Measurements from ENCODE around the gene BICRA. TPM values are rescaled to one million over a fixed set of nuclear protein-coding genes. Genes with fewer than 3 reads are reported as not detected.

The BICRA gene
- total and polyA plus RNA-seq, 2 of the 4 experiments (the other 2 are of a cell fraction) = 1.8 to 3.5 TPM

GRCh38 chr19:47693903-47694302, 85.0 kb downstream of the BICRA start:
- H3K9me1 ChIP-seq (ENCODE audit: insufficient read depth, low read length) = peaks cover 5% of the 10 kb centered on the region; the same call in 1 of the 2 replicates
- ATAC-seq (ENCODE audit: low read depth) = no peak
- intact Hi-C loops (cut with micrococcal nuclease) = no loop called here

More at GRCh38 chr19:47693903-47694302, 85.0 kb downstream of the BICRA start:
- Histone ChIP-seq H2BK5ac (ENCODE audit: low read depth, low read length, poor library complexity, severe bottlenecking) (no peak overlapping the region), H3K9ac (ENCODE audit: low read depth, low read length) (no peak overlapping the region), H2BK15ac (ENCODE audit: low read depth, low read length) (no peak overlapping the region), H3K14ac (replicated peaks; ENCODE audit: low read depth, low read length) (no peak overlapping the region), H2BK20ac (ENCODE audit: low read depth, low read length) (no peak overlapping the region), H2AK9ac (replicated peaks; ENCODE audit: low read depth, low read length, poor library complexity) (no peak overlapping the region), H3K23ac (ENCODE audit: low read depth, low read length) (no peak overlapping the region), H4K8ac (ENCODE audit: low read depth in 2 of 2, low read length in 2 of 2) (no peak overlapping the region), H3K18ac (ENCODE audit: low read depth, low read length) (no peak overlapping the region), H3K4me2 (ENCODE audit: low read depth, low read length) (no peak overlapping the region), H4K91ac (ENCODE audit: insufficient read depth, low read depth, low read length) (no peak overlapping the region), H3K27ac (ENCODE audit: insufficient read depth, low read length) (no peak overlapping the region), H3K27me3 (ENCODE audit: control insufficient read depth, insufficient read depth, low read length) (no peaks in the 10 kb centered on the region), H3K56ac (ENCODE audit: extremely low read depth, insufficient read depth, low read length) (no peak overlapping the region), H3K4me3 (ENCODE audit: insufficient read depth, low read depth, low read length) (no peak overlapping the region), H2AFZ (replicated peaks; ENCODE audit: low read length, poor library complexity) (no peak overlapping the region), H2BK120ac (ENCODE audit: low read depth, low read length) (no peak overlapping the region), H3K79me1 (ENCODE audit: low read depth in 1 of 2, low read length in 2 of 2) (peaks cover 3 to 38% of the 10 kb centered on the region in 2 experiments; a peak in 3 of 4 replicates), H3K36me3 (ENCODE audit: control insufficient read depth, insufficient read depth, low read length) (peaks cover 30% of the 10 kb centered on the region), H3K4me1 (ENCODE audit: control insufficient read depth, insufficient read depth, low read length) (no peaks in the 10 kb centered on the region), H4K20me1 (ENCODE audit: insufficient read depth, low read length) (peaks cover 22% of the 10 kb centered on the region), H3K4ac (ENCODE audit: low read depth, low read length) (no peak overlapping the region), H4K5ac (ENCODE audit: low read depth, low read length) (no peak overlapping the region), H3K9me3 (ENCODE audit: control insufficient read depth, insufficient read depth, low read length) (no peaks in the 10 kb centered on the region), H2AK5ac (ENCODE audit: low read depth, low read length) (no peak overlapping the region)
- in situ Hi-C loops (cut with MboI; ENCODE audit: low sequenced_read_pairs) (no loop called here), dilution Hi-C loops (cut with HindIII; ENCODE audit: low sequenced_read_pairs, unreplicated experiment) (no loop called here)
- POLR2A ChIA-PET (ENCODE audit: unreplicated experiment) = no interaction called here
- 100% methylated on average over 1 of the region's 14 CpGs; no CpG with 5 or more reads in 1 of the 2 experiments for WGBS, 2 experiments (ENCODE audit: extremely low coverage in 2 of 2, insufficient read length in 1 of 2)
- no TSS peak for BruUV-seq (replicated peaks)
- no peak for DNase-seq
- CTCF ChIA-PET = no interaction called here
- TF ChIP-seq NFE2L2 (IDR thresholded peaks at IDR 0.05; ENCODE audit: low read depth, low read length) (no peak), FOS (IDR thresholded peaks at IDR 0.05; ENCODE audit: low read depth, low read length) (no peak), CEBPB (IDR thresholded peaks at IDR 0.05; ENCODE audit: low read depth, low read length) (no peak), RCOR1 (IDR thresholded peaks at IDR 0.05; ENCODE audit: insufficient replicate concordance, low read length) (no peak), RFX5 (IDR thresholded peaks at IDR 0.05; ENCODE audit: low read depth, low read length) (no peak), CHD1 (IDR thresholded peaks at IDR 0.05; ENCODE audit: low read depth, low read length) (no peak), BHLHE40 (IDR thresholded peaks at IDR 0.05; ENCODE audit: low read depth, low read length) (no peak), MAFK (IDR thresholded peaks at IDR 0.05; ENCODE audit: low read depth, low read length) (no peak), SMC3 (IDR thresholded peaks at IDR 0.05; ENCODE audit: low read depth, low read length) (no peak), POLR2A (IDR thresholded peaks at IDR 0.05; ENCODE audit: low read depth, low read length) (no peak), MXI1 (IDR thresholded peaks at IDR 0.05; ENCODE audit: borderline replicate concordance, low read depth, low read length) (no peak), RAD21 (IDR thresholded peaks at IDR 0.05; ENCODE audit: low read length) (no peak), MAZ (IDR thresholded peaks at IDR 0.05; ENCODE audit: borderline replicate concordance, low read depth, low read length) (no peak)
- TF ChIP-seq, protein P1, sequence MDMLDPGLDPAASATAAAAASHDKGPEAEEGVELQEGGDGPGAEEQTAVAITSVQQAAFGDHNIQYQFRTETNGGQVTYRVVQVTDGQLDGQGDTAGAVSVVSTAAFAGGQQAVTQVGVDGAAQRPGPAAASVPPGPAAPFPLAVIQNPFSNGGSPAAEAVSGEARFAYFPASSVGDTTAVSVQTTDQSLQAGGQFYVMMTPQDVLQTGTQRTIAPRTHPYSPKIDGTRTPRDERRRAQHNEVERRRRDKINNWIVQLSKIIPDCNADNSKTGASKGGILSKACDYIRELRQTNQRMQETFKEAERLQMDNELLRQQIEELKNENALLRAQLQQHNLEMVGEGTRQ (IDR thresholded peaks at IDR 0.05; ENCODE audit: low read depth, low read length) = no peak
- TF ChIP-seq, protein P2, sequence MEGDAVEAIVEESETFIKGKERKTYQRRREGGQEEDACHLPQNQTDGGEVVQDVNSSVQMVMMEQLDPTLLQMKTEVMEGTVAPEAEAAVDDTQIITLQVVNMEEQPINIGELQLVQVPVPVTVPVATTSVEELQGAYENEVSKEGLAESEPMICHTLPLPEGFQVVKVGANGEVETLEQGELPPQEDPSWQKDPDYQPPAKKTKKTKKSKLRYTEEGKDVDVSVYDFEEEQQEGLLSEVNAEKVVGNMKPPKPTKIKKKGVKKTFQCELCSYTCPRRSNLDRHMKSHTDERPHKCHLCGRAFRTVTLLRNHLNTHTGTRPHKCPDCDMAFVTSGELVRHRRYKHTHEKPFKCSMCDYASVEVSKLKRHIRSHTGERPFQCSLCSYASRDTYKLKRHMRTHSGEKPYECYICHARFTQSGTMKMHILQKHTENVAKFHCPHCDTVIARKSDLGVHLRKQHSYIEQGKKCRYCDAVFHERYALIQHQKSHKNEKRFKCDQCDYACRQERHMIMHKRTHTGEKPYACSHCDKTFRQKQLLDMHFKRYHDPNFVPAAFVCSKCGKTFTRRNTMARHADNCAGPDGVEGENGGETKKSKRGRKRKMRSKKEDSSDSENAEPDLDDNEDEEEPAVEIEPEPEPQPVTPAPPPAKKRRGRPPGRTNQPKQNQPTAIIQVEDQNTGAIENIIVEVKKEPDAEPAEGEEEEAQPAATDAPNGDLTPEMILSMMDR (conservative IDR thresholded peaks at IDR 0.05; ENCODE audit: low read depth, low read length) = no peak; the same call in 1 of the 2 replicates
- TF ChIP-seq, protein P3, sequence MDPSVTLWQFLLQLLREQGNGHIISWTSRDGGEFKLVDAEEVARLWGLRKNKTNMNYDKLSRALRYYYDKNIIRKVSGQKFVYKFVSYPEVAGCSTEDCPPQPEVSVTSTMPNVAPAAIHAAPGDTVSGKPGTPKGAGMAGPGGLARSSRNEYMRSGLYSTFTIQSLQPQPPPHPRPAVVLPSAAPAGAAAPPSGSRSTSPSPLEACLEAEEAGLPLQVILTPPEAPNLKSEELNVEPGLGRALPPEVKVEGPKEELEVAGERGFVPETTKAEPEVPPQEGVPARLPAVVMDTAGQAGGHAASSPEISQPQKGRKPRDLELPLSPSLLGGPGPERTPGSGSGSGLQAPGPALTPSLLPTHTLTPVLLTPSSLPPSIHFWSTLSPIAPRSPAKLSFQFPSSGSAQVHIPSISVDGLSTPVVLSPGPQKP (IDR thresholded peaks at IDR 0.05; ENCODE audit: borderline replicate concordance, low read depth, low read length) = no peak
